HG02981 (cell line): ENCODE results near the gene ZNF750.
"Not testable (repeated sequence)": the region's sequence is repeated elsewhere in the genome, so short reads cannot be mapped to it uniquely, and the experiment has no call there.

Source experiments
- ATAC-seq: cut with Tn5 transposase; IDR thresholded peaks from one replicate; pipeline ENCODE4 v1.9.1; 2021; ENCODE audit warnings: mild to moderate bottlenecking, moderate library complexity; ENCODE audit not compliant: unreplicated experiment

The ZNF750 gene

DNA sequence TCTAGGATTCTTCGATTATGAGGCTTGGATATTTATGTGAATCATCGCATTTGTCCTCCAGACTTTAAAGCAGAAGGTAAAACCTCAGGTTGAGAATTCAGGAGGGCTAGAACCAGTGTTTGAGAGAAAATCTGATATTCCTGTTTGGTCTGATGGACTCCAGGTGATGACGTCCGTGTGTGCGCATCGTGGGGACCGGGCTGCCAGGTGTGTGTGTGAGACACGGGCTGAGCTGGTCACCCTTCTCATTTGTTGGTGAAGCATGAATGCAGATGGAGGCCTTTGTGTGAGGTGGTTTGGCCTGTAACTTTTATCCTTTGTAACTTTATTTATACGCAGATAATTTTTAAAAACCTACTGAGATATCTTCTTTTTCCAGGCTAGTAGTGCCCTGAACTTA lies 42.8 kb downstream of the ZNF750 start:
- no peak for ATAC-seq

DNA sequence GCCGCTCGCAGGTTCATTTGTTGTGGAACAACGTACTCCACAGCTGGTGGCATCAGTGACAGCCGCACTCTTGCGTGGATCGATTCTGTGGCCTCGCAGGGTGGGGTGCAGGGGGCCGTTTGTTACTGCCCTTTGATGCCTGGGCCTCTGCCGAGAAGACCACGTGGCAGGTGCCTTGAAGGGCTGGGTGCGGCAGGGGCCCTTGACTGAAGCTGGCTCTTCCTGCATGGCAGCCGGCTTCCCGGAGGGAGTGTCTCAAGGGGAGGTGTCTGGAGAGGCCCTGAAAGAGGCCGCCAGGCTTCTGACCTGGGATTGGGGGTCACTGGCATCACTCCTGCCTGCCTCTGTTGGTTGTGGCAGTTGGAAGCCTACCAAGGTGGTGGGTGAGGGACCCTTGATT lies 44.2 kb downstream of the ZNF750 start:
- no peak for ATAC-seq

DNA sequence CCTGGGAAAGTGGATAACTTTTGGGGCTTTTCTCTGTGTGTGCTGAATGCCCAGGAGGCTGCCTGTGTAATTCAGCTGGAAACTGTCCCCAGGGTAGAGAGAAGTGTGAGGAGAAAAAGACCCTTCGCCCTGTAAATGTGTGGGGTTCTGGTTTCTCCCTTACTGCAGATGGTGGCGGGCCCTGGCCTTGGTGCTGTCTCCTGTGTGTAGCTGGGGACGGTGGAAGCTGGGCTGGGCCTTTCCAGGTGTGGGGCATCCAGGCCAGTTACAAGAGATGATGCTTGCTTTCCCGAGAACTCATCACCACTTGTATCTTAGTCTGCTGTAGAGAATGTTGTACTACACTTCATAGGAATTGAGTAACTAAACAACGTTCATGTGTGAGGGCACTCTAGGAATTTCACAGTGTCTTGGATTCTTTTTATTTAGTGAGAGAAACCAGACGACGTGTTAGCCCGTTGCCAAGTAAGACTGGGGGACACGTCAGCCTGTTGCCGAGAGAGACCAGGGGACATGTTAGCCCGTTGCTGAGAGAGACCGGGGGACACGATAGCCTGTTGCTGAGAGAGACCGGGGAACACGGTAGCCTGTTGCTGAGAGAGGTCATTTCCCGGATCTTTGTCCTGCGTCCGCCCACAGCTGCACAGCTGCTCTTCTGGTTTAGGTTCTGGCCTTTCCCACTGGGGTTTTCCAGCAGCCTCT lies 44.9 kb downstream of the ZNF750 start:
- no peak for ATAC-seq

- no peak for ATAC-seq
These were observed 45.7 kb downstream of the ZNF750 start for GRCh38 chr17:82793974-82794630.

DNA sequence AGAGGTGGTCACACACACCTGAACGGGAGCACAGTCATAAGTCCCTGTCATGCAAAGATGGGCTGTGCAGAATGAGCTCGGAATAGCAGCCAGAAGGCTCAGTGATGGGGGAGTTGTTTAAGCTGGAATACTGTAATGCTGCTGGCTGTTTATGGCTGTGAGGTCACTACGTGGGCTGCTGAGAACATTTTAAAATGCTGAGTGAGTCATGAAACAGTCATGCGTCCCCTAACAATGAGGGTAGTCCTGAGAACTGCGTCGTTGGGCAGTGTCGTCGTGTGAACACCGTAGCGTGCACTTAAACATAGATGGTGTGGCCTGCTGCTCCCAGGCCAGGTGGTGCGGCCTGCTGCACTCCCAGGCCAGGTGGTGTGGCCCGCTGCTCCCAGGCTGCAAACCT lies 48.3 kb downstream of the ZNF750 start:
- no peak for ATAC-seq

GRCh38 chr17:82790391-82790790 lies 49.4 kb downstream of the ZNF750 start:
- ATAC-seq, result no peak

GRCh38 chr17:82789806-82790205 lies 50.0 kb downstream of the ZNF750 start:
- no peak for ATAC-seq

- no peak for ATAC-seq
These were observed 50.7 kb downstream of the ZNF750 start for GRCh38 chr17:82789051-82789592.

- no peak for ATAC-seq
These were observed 51.4 kb downstream of the ZNF750 start for GRCh38 chr17:82788206-82789001.

GRCh38 chr17:82787081-82787848 lies 52.6 kb downstream of the ZNF750 start:
- ATAC-seq, result no peak

- ATAC-seq, result no peak
These were observed 53.4 kb downstream of the ZNF750 start for GRCh38 chr17:82786427-82786826.

DNA sequence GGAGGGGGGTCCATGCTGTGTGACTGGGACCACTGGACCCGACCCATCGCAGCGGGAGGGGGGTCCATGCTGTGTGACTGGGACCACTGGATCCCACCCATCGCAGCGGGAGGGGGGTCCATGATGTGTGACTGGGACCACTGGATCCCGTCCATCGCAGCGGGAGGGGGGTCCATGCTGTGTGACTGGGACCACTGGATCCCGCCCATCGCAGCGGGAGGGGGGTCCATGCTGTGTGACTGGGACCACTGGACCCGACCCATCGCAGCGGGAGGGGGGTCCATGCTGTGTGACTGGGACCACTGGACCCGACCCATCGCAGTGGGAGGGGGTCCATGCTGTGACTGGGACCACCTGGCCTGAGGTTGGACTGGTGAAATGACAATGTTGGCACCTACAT lies 54.2 kb downstream of the ZNF750 start:
- ATAC-seq, result not testable (repeated sequence)

DNA sequence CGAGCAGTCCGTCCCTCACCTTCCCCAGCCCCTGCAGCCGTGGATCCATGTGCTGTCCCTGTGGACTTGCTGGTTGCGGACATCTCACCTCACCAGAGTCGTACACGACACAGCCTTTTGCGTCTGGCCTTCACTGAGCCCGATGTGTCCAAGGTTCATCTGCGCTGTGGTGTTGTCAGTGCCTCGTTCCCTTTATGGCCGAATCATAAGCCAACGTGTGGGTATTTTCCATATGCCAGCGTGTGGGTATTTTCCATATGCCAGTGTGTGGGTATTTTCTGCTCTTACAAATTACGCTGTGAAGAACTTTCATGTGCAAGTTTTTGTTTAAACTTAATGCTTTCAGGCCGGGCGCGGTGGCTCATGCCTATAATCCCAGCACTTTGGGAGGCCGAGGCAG lies 56.3 kb downstream of the ZNF750 start:
- no peak for ATAC-seq

DNA sequence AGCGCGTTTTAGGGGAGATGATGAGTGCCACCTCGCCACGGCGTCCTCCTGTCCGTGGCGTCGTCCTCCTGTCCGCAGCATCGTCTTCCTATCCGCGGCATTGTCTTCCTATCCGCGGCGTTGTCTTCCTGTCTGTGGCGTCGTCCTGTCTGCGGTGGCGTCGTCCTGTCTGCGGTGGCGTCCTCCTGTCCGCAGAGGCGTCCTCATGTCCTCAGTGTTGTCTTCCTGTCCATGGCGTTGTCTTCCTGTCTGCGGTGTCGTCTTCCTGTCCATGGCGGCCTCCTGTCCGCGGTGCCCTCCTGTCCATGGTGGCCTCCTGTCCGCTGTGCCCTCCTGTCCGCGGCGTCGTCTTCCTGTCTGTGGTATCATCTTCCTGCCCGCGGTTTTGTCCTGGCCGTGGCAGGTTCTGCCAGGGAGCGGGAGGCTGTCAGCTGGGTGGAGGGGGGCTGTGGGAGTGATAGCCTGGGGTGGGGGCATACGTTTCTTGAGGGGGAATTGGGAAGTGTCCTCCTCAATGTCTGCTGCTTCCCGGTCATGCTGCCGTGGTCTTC lies 57.1 kb downstream of the ZNF750 start:
- no peak for ATAC-seq

DNA sequence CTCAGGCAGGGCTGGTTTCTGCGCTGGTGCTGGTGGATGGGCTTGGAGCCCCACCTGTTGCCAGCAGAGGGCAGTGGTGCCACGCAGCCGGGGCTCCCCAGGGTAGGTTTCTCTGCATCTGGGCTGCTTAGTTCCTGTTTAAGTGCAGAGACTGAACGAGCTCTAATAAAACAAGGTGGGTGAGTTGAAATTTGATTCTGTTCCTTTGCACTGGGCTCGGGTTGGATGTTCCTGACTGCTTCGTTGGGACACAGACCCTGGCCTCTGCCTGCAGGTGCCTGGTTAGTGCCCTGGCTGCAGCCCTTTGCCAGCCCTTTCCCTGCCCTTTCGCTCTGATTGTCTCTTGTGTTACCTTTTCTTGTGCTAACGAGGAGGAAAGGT lies 57.9 kb downstream of the ZNF750 start:
- peak; percentile 59 for ATAC-seq

- no peak for ATAC-seq
These were observed 58.6 kb downstream of the ZNF750 start for GRCh38 chr17:82780971-82781893.

DNA sequence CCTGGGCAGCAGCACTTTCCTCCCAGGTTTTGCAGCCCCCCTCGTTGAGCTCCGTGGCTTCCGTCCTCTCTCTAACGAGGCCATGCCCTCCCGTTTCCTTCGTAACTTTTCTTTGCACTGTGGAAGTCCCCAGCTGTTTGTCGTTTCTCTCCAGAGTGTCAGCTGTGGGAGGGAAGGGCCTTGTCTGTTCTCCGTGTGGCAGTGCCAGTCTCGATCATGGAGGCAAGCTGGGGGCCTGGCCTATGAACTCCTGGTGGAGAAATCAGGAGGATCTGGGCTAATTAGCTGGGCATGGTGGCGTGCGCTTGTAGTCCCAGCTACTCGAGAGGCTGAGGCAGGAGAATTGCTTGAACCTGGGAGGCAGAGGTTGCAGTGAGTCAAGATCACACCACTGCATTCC lies 59.6 kb downstream of the ZNF750 start:
- no peak for ATAC-seq

- ATAC-seq, result no peak
These were observed 60.3 kb downstream of the ZNF750 start for GRCh38 chr17:82779541-82779940.
